CMK (cell line): ENCODE data around the gene LGI4.

Experiments
- DNase-seq: peaks from one replicate; pipeline ENCODE4 v3.0.0-alpha.2; 2010; ENCODE audit warnings: low read depth

The LGI4 gene

DNA sequence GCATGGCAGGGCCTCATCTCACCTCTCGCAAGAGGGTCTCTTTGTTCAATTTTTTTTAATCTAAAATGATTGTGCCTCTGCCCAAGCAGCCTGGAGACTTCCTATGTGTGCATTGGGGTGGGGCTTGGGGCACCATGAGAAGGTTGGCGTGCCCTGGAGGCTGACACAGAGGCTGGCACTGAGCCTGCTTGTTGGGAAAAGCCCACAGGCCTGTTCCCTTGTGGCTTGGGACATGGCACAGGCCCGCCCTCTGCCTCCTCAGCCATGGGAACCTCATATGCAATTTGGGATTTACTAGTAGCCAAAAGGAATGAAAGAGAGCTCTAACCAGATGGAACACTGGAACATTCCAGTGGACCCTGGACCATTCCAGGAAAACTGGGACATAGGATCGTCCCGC lies 11.3 kb downstream of the LGI4 start:
- no peak for DNase-seq

DNA sequence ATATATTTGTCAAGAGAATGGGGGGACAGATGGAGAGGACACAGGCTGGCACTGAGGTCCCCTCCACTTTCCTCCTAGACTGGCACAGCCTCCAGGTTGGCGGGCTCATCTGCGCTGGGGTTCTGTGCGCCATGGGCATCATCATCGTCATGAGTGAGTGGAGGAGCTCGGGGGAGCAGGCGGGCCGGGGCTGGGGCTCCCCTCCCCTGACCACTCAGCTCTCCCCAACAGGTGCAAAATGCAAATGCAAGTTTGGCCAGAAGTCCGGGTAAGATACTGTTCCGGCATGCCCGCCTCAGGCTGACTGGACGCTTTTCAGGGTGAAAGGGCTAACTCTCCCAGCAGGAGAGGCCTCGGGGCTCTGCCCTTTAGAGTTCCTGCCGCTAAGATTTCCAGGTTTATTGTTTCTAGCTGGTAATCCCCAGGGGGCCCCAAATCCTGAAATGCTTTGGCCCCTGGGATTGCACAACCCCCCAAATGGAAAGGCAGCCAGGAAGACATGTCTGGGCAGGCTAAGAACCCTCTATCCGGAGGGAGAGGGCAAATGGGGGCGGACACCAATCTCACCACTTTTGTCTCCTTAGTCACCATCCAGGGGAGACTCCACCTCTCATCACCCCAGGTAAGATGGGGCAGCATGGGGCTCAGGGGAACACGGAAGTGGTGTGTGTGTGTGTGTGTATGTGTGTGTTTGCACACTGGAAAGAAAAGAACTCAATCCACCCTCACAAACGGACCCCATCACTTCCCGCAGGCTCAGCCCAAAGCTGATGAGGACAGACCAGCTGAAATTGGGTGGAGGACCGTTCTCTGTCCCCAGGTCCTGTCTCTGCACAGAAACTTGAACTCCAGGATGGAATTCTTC lies 11.9 kb downstream of the LGI4 start:
- DNase-seq = no peak

DNA sequence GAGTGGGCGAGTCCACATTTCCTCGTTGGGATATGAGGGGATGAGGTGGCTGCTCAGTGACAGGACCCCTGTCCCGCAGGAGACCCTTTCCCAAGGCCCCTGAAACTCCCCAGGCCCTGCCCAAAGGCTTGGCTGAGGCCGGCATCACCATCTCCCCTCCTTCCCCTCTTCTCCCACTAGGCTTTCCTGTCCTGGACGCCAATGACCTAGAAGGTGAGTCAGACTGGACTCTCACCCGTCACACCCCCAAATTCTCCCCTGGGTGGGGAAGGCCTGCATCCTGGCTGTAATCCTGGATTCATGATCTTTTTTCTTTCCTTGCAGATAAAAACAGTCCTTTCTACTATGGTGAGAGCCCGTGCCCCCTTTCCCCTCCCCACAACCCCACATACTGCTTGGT lies 14.0 kb downstream of the LGI4 start:
- no peak for DNase-seq

DNA sequence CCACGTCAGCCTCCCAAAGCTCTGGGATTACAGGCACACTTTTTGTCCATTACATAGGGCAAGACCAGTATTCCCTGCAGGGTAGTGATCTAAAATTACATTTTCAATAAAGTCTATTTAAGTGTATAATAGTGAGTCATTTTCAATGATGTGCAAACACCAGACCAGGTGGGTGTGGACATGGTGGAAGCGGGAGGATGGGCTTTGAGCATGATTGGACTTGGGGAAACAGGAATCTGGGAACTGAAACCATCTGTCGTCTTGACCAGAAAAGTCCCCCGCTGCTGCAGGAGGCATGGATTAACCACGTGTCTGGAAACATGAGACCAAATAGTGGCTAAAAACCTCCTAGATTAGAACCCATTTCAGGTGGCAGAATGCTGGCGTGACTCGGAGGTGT lies 14.4 kb downstream of the LGI4 start:
- DNase-seq = no peak

DNA sequence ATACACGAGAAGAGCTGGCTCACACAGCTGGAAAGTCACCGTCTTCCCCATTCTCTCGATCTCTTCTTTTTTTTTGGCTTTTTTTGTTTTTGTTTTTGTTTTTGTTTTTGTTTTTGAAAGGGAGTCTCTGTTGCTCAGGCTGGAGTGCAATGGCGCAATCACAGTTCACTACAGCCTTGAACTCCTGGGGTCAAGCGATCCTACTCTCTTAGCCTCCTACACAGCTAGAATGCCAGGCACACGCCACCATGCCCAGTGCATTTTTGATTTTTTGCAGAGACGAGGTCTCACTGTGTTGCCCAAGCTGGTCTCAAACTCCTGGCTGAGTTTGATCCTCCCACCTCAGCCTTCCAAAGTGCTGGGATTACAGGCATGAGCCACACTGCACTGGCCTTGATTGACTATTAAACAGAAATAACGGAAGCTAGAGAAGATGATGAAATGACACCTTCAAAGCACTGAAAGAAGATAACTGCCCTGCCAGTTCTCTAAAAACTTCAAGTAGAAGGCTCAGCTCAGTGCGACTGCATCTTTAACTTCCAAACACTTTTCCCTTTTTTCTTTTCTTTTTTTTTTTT lies 15.2 kb downstream of the LGI4 start:
- DNase-seq = no peak

DNA sequence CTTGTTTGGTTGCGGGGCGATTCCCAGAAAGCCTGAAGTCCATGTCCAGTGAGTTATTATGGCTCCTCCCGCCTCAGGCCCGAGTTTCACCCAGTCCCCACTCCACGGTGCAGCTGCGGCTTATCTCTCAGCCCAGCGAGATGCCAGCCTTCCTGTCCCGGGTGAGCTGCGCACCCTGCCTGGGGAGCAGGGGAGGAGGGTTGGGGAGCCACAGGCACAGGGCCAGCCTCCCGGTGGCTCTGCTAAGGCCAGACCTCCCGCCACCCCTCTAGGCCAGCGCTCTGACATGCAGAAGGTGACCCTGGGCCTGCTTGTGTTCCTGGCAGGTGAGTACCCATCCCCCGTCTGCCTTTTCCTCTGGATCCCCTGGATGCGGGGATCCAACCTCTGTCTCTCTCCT lies 15.8 kb downstream of the LGI4 start:
- peak; percentile 41 for DNase-seq

DNA sequence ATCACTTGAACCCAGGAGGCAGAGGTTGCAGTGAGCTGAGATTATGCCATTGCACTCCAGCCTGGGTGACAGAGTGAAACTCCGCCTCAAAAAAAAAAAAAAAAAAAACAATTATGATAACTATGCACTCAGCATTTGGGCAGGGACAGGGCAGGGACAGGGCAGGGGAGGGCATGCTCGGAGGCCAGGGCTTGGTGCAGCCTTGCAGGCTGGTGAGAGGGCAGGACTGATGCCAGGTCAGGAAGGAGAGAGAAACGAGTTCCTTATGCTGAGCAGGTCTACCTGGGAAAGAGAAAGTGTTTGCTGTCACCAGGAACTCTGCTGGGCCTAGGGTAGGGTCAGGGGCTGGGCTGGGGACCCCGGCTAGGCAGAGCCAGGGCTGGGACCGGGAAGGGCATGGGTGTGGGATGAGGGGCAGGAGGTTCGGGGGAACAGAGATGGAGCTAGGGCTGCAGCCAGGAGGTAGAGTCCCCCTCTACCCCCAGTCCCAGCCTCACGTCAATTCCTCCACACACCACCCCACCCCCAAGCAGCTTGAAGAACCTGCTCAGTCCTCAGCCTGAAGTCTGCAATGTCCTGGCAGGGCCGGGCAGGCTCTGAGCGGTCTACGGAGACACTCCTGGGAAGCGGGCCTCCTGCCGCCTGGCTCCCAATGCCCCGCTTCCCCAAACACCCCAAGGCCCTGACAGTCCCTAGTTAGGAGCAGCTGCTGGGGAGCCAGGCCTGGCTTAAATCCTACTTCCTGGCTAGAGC lies 16.4 kb downstream of the LGI4 start:
- DNase-seq = no peak

DNA sequence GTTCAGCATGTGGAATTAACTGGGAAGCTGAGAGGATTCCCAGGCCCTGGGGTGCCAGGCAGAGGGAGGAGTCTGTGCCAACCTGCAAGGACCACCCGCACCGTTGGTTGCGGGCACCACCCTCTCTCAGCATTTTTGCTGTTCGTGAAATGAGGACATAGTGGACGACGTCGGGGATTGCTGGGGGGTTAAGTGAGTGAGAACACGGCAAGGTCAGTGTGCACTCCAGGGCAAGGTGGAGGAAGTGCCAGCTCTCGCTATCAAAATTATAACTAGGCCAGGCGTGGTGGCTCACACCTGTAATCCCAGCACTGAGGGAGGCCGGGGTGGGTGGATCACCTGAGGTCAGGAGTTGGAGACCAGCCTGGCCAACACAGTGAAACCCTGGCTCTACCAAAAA lies 17.1 kb downstream of the LGI4 start:
- DNase-seq = no peak

DNA sequence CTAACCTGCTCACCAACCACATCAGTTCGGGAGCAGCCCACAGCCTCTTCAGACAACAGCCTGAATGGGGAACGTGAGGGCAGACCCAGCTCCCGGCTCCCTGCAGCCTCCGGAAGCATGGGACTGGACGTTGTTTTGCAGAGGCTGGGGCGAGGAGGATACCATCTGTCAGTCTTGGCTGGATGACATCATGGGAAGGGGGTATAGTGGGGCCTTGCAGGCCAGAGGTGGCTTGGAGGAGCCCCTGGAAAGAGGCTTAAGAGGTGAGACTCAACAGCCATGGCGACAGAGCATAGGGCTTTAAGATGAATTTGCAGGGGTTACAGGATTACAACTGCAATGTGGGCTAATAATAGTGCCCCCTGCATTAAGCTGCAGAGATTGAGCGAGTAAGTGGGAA lies 17.7 kb downstream of the LGI4 start:
- DNase-seq = no peak

DNA sequence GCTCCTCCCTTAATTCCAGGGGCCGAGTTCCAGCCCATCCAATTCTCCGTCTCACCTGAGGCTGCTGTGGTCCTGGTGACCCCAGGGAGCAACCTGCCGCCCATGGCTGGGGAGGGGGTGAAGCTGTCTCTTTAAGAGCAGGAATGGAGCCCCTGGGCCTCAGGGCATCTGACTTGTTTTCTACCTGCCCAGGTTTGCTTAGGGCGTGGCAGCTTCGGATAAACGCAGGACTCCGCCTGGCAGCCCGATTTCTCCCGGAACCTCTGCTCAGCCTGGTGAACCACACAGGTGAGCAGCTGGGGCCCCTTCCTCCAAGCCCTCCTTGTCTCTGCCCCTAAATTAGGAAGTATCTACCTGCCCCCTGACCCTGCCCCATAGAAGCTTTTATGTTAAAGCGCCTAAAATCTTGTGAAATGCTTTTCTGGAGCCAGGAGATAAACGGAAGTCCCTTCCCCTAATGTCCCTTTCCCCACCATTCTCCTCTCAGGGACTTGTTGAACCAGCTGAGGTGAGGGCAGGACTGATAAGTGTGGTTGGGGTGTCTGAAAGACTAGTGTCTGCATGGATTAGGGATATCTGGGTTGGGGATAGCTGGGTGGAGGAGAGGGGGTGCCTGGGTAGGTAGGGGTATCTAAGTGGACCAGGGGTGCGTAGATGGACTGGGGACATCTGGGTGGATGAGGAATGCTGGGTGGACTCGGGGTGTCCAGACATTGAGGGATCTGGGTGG lies 18.6 kb downstream of the LGI4 start:
- DNase-seq = no peak

DNA sequence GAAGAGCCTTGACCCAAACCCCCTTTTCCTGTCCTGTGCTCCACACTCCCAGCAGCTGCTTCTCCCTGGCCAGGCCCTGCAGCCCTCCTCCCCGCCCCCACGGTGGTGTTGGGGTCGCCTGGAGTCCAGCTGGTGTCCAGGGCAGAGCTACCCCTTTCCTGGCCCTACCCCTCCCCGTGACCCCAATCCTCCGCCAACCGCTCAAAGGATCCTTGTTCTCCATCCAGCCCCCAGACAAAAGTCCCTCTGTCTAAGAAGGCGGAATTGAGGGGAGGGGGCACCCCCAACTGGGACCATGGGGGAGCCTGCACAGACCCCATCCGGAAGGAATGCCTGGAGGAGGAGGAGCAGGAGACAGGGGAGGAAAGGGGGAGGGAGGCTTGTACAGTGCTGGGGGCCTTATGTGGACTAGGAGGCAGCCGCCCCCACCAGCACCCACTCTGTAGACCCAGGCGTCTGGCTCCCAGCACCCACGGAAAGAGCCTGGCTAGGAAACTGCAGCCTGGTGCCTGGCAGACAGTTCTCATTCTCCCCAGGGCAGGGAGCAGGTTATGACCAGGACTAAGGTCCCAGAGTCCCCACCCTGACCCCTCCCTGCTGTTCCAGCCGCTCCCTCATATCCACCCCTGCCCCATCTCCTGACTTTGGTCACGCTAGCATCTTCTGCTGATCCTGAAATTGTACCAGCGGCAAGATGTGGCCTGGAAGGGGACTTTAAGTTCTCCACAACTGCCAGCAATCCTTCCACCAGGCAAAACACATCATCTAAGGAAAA lies 19.5 kb downstream of the LGI4 start, which contains the start of gene FXYD3:
Gene FXYD3 (plus strand): TSS at position 647 of the 775 bp plus-strand sequence. CDS start 3,554 bp downstream, outside the sequence.
- DNase-seq = no peak

DNA sequence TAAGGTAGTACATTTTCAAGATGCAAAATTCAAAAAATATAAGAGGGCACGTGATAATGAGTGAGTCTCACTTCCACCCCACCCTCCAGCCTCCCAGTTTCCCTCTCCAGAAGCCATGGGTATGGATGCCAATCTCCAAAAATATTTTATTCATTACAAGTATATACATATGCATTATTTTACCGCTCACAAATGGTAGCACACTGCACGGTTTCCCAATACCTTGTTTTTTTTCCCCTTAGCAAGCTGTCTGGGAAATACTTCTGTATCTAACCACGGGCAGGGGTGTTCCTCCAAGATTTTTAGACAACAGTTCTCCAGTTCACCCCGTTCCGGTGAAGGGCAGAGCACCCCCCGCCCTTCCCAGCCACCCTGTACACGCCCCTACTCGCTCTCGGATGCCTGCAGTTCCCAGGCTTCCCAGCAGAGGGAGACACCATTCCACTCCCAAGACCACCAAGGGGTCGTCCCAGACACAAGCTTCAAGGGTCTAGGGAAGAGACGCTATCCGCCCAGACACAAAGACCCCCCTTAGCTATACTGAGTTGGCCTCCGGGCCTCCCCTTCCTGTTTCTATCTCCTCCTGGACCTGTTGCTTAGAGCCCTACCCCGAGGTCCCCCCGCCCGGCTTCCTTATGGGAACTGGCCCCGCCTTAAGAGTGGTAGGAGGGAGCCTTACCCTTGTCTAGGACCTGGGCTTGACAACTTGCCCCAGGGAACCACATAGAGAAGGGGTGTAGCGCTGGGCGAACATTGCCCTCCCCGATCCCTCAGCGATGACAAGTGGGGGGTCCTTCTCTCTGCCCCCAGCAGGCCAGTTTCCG lies 20.3 kb downstream of the LGI4 start:
- peak; percentile 60 for DNase-seq

DNA sequence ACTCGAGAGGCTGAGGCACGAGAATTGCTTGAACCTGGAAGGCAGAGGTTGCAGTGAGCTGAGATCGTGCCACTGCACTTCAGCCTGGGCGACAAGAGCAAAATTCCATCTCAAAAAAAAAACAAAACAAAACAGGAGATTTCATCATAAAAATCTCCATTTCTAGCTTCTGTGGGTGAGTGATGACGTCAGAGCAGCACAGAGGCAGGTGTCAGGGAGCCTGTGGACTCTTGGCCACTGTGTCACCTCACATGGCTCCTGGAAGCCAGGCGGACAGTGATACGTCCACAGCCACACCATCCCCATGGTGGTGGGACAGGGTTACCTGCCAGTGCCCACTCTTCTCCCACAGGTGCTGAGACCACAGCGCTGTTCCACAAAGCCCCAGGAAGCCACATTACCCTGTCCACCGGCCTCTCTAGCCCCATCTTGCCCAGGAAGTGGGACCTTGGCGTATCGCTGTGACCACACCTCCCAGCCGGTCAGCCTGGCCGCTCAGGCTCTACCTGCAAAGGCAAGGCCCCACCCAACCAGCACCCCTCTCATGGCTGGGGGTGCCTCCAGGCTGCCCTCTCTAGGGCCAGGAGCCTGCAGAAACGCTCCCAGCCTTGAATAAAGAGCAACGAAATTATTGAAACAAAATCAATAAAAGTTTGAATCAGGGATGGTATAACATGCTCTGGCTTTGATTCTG lies 21.7 kb downstream of the LGI4 start:
- no peak for DNase-seq

DNA sequence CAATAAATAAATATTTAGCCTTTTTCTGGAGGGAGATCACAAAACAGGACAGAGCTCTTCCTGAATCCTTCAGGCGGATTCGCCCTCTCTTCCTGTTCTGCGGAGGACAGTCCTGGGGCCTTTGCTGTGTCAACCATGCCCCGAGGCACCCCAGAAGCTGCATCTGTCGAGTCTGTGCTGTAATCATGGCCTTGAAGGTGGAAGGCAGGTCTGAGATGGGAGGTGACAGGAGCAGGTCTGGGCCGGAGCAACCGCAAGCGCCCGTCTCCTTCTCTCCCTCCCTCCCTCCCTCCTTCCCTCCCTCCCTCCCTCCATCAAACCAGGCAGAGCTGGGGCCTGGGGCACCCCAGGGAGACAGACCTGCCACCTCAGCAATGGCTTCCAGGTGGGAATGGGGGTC lies 23.9 kb downstream of the LGI4 start:
- DNase-seq = no peak

DNA sequence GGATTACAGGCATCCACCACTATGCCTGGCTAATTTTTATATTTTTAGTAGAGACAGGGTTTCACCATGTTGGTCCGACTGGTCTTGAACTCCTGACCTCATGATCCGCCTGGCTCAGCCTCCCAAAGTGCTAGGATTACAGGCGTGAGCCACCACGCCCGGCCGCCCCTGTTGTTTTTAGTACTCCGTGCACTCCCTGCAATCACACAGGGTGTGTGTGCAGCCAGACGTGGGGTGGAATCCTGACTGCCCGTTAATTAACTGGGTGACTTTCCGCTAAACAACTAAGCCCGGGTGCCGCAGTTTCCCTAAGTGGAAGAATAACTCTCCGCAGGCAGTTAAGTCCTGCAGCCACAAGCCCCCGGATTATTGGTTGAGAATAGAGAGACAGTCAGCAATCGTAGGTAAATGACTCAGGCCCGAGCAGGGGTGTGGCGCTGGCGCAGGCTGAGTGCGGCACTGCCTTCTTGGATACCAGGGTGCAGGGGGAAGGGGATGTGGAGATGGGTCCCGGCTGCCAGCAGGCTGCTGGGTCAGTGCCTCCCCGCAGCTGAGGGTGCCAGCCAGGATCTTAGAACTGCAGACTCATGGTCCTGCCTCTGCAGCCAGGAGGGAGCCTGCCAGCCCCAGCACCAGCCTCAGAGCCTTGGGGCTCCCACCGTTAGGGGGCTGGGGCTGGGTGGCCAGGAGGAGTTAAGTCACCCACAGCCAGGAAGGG lies 25.3 kb downstream of the LGI4 start:
- no peak for DNase-seq

DNA sequence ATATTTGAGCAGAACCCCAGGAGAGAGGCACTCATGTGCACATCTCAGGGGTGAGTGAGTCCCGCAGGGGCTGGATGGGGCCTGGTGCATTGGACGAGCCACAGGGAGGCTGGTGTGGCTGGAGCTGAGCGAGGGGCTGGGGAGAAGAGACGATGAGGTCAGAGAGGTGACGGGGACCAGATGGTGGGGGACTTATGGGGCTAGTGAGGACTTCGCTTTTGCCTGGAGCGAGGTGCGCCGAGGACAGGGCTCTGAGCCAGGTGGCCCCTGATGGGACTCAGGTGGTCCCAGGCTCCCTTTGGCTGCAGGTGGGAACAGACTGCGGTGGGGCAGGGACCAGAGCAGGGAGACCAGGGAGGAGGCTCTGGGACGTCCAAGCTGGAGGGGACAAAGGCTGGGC lies 26.1 kb downstream of the LGI4 start:
- no peak for DNase-seq

DNA sequence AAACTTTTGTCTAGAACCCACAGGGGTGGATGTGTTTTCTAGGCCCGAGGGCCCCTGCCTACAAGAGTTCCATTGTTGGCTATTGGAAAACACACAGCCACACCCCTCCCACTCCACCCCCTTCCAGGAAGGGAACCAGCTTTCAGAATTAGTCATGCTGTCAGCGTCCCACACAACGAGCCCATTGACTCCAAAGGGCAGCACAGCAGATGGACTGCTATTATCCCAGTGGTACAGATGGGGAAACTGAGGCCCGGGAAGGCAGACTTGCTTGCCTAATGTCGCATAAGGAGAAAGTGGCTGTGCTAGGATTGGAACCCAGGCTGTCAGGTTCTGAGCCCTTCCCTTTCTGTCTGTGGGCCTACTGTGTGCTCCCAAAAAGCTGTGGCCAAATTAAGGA lies 27.3 kb downstream of the LGI4 start:
- DNase-seq = no peak

DNA sequence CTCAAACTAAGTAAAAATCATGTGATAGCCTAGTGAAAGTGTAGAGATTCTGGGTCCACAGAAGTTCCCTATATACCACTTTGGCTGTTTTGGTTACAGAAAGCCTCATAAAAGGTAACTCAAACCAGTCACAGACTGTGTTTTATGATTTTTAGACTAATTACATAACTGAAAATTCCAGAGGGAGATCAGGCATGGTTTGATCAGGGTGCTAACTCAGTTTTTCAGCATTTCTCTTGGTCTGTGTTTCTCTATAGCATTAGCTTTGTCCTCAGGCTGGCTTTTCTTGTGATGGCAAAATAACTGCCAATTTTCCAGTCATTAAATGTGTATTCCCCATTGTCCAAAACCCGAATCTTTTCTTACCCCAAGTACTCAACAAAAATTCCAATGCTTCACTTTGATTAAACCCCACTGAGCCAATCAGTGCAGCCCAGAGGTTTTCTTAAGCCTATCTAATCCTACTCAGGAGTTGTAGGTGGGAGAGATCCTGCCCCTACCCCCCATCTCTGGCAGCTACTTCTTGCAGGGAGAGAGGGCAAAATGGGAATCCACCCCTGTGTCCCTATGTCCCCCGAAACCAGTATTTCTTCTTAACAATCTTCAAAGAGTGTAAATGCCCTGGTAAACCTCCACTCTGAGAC lies 27.8 kb downstream of the LGI4 start:
- no peak for DNase-seq

DNA sequence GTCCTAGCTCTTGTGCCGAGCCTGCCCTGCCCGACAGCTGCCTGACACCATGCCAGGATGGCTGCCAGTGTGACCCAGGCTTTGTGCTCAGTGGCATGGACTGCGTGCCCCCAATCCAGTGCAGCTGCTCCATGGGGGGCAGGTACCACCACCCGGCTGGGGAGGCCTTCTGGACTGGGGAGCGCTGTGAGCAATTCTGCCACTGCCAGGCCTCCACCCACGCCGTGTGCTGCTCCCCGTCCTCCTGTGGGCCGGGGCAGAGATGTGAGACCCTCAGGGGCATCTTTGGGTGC lies 28.6 kb downstream of the LGI4 start:
- no peak for DNase-seq
